T-helper 22 cell (primary cell): ENCODE data around the gene TFCP2L1.
"Not testable (repeated sequence)": the region's sequence is repeated elsewhere in the genome, so short reads cannot be mapped to it uniquely, and the experiment has no call there.

Experiments used
- DNase-seq: peaks from one replicate; pipeline ENCODE4 v3.0.0-alpha.2; 2020; ENCODE audit warnings: low read depth

Gene TFCP2L1, protein sequence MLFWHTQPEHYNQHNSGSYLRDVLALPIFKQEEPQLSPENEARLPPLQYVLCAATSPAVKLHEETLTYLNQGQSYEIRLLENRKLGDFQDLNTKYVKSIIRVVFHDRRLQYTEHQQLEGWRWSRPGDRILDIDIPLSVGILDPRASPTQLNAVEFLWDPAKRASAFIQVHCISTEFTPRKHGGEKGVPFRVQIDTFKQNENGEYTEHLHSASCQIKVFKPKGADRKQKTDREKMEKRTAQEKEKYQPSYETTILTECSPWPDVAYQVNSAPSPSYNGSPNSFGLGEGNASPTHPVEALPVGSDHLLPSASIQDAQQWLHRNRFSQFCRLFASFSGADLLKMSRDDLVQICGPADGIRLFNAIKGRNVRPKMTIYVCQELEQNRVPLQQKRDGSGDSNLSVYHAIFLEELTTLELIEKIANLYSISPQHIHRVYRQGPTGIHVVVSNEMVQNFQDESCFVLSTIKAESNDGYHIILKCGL

DNA sequence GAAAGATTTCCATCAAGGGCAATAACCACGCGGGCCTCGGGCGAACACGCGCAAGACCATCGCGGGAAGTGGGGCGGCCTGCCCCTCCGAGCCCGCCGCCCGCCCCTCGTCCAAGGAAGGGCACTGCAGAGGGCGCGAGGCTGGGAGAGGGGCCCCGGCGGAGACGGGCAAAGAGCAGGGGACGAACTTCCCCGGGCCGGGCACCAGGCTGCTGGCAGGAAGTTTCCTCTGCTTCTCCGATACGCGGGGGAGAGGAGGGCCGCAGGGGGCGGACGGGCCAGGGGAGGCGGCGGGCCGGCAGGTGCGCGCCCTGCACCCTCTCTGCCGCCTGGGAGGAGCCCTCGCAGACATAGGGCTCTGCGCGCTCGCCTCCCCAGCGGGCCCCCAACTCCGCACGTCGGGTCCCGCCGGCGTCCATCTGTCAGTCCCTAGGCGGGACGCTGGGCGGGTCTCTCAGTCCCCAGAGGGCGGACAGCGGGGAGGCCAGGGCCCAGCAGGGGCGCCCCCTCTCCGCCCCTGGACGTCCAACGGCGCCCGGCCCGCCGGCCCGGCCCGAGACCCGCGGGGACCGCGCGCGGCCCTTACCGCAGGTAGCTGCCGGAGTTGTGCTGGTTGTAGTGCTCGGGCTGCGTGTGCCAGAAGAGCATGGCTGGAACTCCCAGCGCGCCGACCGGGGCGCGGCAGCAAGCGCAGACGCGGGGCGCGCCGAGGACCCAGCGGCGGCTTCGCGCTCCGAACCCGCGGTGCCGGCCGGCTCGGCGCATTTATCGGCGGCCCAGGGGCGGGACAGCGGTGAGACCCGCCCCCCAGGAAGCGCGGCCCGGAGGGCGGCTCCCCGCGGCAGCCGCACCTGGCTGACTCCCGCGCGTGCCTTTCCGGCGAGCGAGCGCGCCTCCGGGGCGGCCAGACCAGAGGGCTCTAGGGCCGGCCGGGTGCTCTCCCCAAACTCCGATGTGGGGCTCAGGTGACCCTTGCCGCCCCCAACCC is at the start of gene TFCP2L1:
Gene TFCP2L1 (minus strand): TSS at position 740 of the 987 bp plus-strand sequence. CDS start 93 bp downstream, at position 647.
- DNase-seq = no peak

DNA sequence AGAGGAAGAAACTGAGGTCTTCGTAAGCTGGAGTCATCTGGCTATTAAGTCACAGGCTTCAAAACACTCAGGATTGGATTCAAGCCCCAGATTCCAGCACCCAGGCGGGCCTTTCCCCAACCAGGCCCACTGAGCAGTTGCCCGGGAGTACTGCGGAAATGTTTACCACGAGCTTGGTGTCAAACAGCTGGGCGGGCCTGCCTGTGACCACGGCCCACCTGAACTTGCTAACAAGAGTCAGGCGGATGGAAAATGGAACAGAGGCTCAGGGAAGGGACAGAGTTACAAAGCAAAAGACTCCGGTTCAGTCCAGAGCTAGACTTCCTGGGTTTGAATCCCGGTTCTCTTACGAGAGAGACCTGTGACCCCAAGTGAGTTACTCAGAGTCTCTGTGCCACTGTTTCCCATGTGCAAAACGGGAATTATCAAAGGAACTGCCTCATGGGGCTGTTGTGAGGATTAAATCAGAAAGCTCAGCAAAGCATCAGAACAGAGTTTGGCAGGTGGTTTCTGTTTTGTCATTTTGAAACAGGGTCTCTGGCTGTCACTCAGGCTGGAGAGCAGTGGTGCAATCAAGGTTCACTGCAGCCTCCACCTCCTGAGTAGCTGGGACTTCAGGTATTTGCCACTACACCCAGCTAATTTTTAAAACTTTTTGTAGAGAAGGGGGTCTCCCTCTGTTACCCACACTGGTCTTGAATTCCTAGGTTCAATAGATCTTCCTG is 49.0 kb upstream of the TFCP2L1 start:
- DNase-seq = no peak

DNA sequence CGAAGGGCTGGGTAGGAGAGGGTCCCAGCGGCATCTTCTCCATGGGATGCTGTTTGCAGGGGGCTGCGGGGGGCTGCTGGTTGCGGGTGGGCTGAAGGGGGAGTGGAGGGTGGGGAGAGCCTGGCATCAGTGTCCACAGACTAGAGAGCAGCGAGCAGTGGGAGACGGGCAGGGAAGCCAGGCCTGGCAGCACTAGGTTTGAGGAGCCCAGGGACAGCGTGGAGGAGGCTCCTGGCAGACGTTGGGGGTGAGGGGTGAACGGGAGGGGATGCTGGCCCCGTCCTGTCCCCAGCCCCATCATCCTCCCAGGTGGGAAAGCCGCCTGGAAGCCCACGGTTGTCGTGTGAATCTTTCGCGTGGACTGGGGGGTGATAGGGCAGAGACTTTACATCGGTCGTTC is 48.2 kb upstream of the TFCP2L1 start:
- no peak for DNase-seq

DNA sequence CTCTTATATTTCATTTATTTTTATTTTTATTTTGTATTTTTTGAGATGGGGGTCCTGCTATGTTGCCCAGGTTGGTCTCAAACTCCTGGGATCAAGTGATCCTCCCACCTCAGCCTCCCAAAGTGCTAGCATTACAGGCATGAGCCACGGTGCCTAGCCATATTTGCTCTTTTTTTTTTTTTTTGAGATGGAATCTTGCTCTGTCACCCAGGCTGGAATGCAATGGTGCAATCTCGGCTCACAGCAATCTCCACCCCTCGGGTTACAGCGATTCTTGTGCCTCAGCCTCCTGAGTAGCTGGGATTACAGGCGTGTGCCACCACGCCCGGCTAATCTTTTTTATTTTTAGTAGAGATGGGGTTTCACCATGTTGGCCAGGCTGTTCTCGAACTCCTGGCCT is 46.3 kb upstream of the TFCP2L1 start:
- DNase-seq = not testable (repeated sequence)

DNA sequence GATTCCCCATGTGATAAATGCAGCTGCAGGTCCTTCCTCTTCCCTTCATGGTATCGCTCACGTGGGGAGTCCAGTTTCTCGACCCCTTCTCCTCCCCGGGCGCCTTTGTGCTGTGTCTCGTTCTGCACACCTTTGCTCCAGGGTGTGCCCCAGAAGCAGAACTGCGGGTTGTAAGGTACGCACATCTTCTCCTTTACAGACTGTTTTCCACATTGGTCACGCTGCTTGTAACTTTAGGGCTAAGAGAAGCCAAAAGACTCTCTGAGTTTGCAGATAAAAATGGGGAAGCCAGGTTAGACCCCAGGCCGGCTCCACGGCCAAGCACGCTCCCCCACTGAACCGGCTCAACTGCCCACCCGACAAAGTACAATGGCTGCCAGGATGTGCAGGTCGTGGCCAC is 45.9 kb upstream of the TFCP2L1 start:
- DNase-seq = no peak

DNA sequence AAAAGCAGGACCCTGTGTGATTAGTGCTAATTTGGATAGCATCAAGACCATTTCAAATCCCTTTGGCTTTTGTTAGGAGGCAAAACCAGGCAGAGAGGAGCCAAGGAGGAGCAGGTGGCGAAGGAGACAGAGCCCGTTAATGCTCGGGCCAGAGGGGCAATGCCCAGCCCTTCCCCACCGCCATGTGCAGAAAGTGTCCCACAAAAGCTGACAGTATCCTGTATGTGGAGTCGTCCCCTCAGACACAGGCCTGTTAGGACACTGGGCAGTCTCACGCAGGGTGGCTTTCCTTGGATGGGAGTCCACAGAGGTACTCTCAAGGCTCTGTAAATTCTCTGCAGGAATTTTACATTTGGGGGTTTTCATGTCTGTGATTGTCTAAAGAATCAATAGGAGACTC is 44.8 kb upstream of the TFCP2L1 start:
- no peak for DNase-seq

DNA sequence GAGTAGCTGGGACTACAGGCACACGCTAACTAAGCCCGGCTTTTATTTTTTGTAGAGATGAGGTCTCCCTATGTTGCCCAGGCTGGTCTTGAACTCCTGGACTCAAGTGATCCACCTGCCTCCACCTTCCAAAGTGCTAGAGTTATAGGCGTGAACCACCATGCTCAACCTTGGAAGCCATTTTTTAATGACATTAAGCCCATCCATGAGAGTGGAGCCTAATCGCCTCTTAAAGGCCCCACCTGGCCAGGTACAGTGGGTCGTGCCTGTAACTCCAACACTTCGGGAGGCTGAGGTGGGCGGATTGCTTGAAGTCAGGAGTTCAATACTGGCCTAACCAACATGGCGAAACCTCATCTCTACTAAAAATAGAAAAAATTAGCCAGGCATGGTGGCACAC is 41.6 kb upstream of the TFCP2L1 start:
- no peak for DNase-seq

DNA sequence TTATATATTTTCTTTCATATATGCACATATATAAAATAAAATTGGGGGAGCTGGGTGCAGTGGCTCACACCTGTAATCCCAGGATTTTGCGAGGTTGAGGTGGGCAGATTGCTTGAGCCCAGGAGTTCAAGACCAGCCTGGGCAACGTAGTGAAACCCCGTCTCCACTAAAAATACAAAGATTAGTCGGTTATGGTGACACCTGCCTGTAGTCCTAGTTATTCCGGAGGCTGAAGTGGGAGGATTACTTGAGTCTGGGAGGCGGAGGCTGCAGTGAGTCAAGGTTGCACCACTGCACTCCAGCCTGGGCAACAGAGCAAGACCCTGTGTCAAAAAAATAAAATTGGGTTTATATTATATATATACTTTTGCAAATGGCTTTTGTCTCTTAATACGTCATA is 39.6 kb upstream of the TFCP2L1 start:
- DNase-seq = no peak

DNA sequence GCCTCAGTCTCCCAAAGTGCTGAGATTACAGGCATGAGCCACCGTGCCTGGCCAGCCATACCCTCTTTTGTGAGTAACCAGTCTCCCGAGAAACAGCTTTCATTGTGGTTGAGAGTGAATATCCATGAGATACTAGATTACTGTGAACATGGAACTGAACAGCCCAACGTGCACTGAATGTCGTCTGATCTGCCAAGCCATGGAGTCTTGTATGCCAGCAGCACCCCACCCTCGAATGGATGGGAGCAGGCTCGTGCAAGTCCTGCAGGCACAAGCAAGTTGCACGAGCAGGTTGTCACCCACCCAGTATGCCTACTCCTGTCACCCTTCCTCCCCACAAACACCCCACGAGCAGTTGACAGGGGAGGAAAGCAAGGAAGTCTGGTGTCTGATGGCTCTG is 36.5 kb upstream of the TFCP2L1 start:
- no peak for DNase-seq

DNA sequence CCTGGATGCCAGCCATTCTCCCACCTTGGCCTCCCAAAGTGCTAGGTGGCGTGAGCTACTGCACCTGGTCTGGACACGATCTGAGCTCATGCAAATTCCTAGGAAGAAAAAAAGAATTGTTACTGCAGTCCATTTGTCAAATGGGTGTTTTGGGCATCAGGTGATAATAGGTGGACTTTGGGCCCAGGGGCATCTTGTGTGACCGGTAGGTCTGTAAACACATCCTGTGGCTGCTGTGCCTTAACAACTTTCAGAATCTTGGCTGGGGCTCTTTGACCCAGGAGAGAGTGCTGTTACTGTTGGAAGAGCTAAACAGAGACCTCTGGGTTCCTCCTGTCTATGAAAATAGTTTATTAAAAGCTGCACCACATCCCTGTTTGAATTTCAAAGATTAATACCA is 34.9 kb upstream of the TFCP2L1 start:
- DNase-seq = no peak

DNA sequence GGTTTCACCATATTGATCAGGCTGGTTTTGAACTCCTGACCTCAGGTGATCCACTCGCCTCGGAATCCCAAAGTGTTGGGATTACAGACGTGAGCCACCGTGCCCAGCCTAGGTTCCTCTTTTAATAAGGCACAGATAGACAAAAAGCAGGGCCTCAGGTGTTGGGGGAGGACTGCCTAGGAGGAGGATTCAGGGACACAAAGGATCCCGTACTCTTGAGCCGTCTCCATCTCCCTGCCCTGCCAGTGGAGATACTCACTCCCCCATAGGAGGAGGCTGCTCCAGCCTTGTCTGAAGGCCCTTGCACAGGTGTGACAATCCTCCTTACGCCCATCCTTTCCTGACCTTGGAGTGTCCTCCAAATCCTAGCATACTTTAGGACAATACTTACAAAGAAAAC is 32.0 kb upstream of the TFCP2L1 start:
- DNase-seq = no peak

DNA sequence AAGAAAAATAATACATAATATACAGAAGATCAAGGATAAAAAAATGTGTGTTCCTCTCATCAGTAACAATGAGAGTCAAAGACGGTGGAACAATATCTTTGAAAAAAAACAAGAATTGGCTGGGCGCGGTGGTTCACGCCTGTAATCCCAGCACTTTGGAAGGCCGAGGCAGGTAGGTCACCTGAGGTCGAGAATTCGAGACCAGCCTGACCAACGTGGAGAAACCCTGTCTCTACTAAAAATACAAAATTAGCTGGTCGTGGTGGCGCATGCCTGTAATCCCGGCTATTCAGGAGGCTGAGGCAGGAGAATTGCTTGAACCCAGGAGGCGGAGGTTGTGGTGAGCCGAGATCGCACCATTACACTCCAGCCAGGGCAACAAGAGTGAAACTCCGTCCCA is 28.7 kb upstream of the TFCP2L1 start:
- not testable (repeated sequence) for DNase-seq

DNA sequence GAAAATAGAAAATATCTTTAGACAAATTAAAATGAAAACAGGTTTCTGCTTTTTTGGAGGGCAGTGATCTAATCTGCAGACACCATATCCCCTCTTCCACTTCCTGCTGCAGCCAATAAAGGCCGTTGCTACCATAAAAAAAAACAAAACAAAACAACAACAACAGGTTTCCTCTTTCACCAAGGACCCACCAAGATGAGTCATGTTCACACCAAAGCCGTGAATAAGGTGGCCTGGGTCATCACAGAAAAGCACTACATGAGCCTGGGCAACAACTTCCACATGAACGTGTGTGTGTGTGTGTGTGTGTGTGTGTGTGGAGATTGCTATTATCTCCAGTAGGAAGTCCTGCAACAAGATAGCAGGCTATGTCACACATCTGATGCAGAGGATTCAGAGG is 24.8 kb upstream of the TFCP2L1 start:
- DNase-seq = no peak

DNA sequence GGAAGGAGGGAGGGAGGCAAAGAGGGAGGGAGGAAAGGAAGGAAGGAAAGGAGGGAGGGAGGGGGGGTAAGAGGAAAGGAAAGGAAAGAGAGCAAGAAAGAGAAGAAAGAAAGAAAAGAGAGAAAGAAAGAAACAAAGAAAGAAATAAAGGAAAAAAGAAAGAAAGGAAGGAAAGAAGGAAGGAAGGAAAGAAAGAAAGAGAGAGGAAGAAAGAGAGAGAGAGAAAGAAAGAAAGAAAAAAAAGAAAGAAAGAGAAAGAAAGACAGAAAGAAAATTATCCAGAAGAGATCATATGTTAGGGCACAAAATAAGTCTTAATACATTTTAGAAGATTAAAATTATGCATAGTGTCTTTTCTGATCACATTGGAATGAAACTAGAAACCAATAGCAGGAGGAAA is 24.3 kb upstream of the TFCP2L1 start:
- DNase-seq = no peak

DNA sequence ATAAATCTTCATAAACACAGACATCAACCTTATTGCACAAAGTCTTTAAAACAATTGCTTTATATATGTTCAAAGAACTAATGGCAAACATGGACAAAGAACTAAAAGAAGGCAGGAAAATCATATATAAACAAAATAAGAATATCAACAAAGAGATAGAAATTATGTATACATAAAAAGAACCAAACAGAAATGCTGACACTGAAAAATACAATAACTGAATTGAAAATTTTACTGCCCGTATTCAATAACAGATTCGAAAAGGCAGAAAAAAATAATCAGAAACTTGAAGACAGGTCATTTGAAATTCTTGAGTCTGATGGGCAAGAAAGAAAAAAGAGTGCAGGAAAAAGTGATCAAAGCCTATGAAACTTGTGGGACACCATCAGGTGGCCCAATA is 22.0 kb upstream of the TFCP2L1 start:
- no peak for DNase-seq

DNA sequence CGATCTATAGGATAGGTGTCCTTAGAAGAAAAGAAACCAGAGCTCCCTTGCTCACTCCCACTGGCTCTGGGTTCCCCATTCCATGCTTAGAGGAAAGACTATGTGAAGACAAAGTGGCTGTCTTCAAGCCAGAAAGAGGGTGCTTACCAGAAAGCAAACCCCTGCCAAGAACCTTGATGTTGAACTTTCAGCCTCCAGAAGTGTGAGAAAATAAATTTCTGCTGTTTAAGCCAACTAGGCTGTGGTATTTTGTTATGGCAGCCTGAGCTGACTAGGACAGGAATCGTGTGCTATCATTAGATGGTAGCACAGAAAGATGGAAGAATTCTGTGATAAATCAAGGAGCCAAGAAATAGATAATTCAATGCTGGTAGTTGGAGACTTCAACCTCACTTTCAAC is 19.9 kb upstream of the TFCP2L1 start:
- DNase-seq = no peak

DNA sequence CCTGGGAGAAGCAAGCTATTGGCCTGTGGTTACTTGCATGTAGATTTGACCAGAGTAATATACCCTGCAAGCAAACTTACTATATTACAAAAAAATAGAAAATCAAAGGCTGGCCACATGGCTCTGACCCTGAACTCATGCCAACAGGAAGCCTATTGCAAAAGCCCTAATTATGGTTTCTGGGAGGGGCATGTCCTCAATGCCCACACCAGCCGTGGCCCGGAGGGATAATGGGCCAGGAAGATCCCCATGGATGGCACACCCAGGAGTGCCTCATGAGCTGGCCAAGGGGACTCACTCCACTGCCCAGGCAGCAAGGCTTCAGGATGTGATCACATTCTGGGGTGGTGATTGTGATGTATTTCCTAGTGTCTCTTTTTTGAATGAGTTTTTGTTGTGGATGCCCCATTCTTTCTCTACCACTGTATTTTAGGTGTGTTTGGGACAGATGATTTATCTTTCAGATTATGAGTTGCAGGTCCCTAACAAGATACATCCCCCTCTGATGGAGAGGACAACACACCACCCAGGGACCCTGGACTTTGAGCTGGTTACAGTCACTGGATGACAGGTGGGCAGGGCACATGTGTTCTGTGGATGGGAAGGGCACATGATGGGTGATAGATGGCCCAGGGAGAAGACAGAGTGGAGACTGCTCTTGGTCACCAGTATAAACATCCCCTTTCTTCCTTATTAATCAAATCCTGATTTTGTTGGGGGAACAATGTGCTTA is 18.7 kb upstream of the TFCP2L1 start:
- DNase-seq = no peak

DNA sequence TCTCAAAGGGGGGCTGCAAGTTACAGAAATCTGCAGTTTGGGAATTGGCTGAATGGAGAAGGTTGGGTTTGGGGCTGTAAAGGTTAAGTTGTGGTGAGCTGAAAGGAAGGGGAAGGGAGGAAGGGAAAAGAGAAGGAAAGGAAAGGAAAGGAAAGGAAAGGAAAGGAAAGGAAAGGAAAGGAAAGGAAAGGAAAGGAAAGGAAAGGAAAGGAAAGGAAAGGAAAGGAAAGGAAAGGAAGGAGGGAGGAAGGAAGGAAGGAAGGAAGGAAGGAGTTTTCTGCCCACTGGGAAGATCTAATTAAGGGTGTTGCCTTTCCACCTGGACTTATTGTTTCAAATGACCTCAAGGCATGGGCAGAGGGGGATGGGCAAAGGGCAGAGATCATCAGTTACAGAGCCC is 16.2 kb upstream of the TFCP2L1 start:
- not testable (repeated sequence) for DNase-seq

DNA sequence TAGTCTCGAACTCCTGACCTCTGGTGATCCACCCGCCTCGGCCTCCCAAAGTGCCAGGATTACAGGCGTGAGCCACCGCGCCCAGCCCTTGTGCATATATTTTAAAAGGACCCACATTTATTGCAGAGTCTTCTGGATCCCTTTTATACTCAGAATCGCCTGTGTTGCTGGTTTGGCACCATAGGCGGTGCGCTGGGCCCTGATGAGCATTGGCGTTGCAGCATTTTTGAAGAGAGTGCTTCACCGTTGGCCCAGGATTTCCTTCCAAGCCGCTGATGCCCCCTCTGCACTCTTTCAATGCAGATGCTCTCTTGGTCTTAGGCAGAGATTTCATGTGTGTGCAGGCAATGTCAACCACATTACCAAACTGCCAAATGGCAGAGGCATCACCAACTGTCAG is 13.5 kb upstream of the TFCP2L1 start:
- no peak for DNase-seq

DNA sequence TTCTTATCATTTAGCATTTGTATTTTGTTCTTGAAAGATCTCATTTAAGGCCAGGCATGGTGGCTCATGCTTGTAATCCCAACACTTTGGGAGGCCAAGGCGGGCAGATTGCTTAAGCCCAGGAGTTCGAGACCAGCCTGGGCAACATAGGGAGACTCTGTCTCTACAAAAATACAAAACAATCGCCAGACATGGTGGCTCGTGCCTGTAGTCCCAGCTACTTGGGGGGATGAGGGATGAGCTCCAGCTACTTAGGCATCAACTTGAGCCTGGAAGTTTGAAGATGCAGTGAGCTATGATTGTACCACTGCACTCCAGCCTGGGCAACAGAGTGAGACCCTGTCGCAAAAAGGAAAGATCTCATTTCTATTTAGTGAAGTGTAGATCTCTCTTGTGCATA is 12.9 kb upstream of the TFCP2L1 start:
- not testable (repeated sequence) for DNase-seq

DNA sequence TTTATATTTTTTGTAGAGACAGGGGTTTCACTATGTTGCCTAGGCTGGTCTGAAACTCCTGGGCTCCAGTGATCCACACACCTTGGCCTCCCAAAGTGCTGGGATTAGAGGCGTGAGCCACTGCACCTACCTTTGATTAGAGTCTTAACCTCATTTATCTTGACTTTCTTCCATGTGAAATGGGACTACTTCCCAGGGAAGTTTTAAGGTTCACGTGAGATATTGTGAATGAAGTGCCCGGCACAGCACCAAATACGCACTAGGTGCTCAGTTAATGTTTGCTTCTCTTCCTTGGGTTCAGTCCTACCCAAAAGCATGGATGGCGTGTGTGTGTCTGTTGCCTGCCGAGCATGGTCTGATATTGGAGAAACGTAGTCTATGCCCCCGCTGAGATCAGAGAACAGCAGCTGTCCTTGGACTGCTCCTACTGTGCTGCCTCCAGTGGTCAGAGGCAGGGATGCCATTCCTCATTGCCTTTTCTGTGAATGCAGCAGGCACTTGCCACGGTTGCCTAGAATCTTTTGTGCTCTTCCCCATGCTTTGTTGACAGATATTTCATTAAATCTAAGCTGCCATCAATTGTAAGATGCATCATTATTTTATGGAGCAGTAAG is 12.3 kb upstream of the TFCP2L1 start:
- DNase-seq = no peak
